ENCODE measurements around the gene NNT.
A peak's percentile ranks its signal among the peaks of the same experiment; 100 is the strongest.
"Not testable (repeated sequence)": the region's sequence is repeated elsewhere in the genome, so short reads cannot be mapped to it uniquely, and the experiment has no call there.

Gene NNT

GRCh38 chr5:43702815-43703214 lies 99.8 kb downstream of the NNT start:
- H3K23ac ChIP-seq (ENCODE audit: low read length in 2 of 2), result no peak overlapping the region
- H2BK15ac ChIP-seq (ENCODE audit: low read depth, poor library complexity, severe bottlenecking), result no peak overlapping the region
- no peak overlapping the region for H3K27ac ChIP-seq (ENCODE audit: low read length, poor library complexity, severe bottlenecking)
- no peak overlapping the region for H3K9ac ChIP-seq (ENCODE audit: low read length)
- peaks cover 4% of the 10 kb centered on the region for H3K9me3 ChIP-seq (ENCODE audit: control insufficient read depth, low read length)
- no peak overlapping the region for H3K4ac ChIP-seq (ENCODE audit: low read depth in 1 of 2, low read length in 2 of 2)
- peaks cover 0 to 37% of the 10 kb centered on the region in 2 experiments for H3K36me3 ChIP-seq (ENCODE audit: control insufficient read depth in 1 of 2, insufficient read depth in 2 of 2, low read depth in 1 of 2, low read length in 2 of 2)
- H4K8ac ChIP-seq (ENCODE audit: low read length), result no peak overlapping the region
- H2AFZ ChIP-seq (ENCODE audit: low read depth, low read length), result no peak overlapping the region
- DNase-seq, result no peak
- H2BK12ac ChIP-seq (ENCODE audit: low read length in 2 of 2), result no peak overlapping the region
- no peak overlapping the region for H3K4me3 ChIP-seq (ENCODE audit: insufficient read depth in 1 of 2, low read depth in 1 of 2, low read length in 2 of 2)
- H3K79me1 ChIP-seq (replicated peaks; ENCODE audit: low read length, poor library complexity, severe bottlenecking), result peaks cover 10% of the 10 kb centered on the region
- no peak overlapping the region for H3K4me2 ChIP-seq (ENCODE audit: low read length, poor library complexity, severe bottlenecking)
- no peaks in the 10 kb centered on the region for H3K4me1 ChIP-seq (ENCODE audit: control insufficient read depth, insufficient read depth, low read depth, low read length)
- no peak overlapping the region for H2AK5ac ChIP-seq (ENCODE audit: low read length, severe bottlenecking)
- H3K18ac ChIP-seq (ENCODE audit: low read depth in 1 of 2, low read length in 2 of 2), result no peak overlapping the region
- H3K14ac ChIP-seq (ENCODE audit: low read length in 2 of 2), result no peak overlapping the region
- no peak overlapping the region for H4K91ac ChIP-seq (ENCODE audit: low read length)
- no peak overlapping the region for H2BK120ac ChIP-seq (ENCODE audit: low read depth, low read length)
- WGBS, result 96% methylated on average over 3 of the region's 3 CpGs
- H3K27me3 ChIP-seq (ENCODE audit: control insufficient read depth in 1 of 2, insufficient read depth in 1 of 2, low read length in 2 of 2), result no peaks in the 10 kb centered on the region
- H2BK5ac ChIP-seq (ENCODE audit: low read depth, low read length, poor library complexity, severe bottlenecking), result no peak overlapping the region

GRCh38 chr5:43704243-43704642 lies 101.3 kb downstream of the NNT start:
- Histone ChIP-seq H3K4ac (ENCODE audit: low read depth in 1 of 2, low read length in 2 of 2) (no peak overlapping the region), H3K4me2 (ENCODE audit: low read length, poor library complexity, severe bottlenecking) (no peak overlapping the region), H2AK5ac (ENCODE audit: low read length, severe bottlenecking) (no peak overlapping the region), H2BK5ac (ENCODE audit: low read depth, low read length, poor library complexity, severe bottlenecking) (no peak overlapping the region), H3K23ac (ENCODE audit: low read length in 2 of 2) (no peak overlapping the region), H4K91ac (ENCODE audit: low read length) (no peak overlapping the region), H3K27me3 (ENCODE audit: control insufficient read depth in 1 of 2, insufficient read depth in 1 of 2, low read length in 2 of 2) (no peaks in the 10 kb centered on the region), H4K8ac (ENCODE audit: low read length) (no peak overlapping the region), H3K27ac (ENCODE audit: low read length, poor library complexity, severe bottlenecking) (no peak overlapping the region), H3K18ac (ENCODE audit: low read depth in 1 of 2, low read length in 2 of 2) (no peak overlapping the region), H3K79me1 (replicated peaks; ENCODE audit: low read length, poor library complexity, severe bottlenecking) (peaks cover 6% of the 10 kb centered on the region), H3K36me3 (ENCODE audit: control insufficient read depth in 1 of 2, insufficient read depth in 2 of 2, low read depth in 1 of 2, low read length in 2 of 2) (peaks cover 0 to 37% of the 10 kb centered on the region in 2 experiments), H3K14ac (ENCODE audit: low read length in 2 of 2) (no peak overlapping the region), H3K9me3 (ENCODE audit: control insufficient read depth, low read length) (peaks cover 4% of the 10 kb centered on the region), H2BK12ac (ENCODE audit: low read length in 2 of 2) (no peak overlapping the region), H3K4me3 (ENCODE audit: insufficient read depth in 1 of 2, low read depth in 1 of 2, low read length in 2 of 2) (no peak overlapping the region), H2AFZ (ENCODE audit: low read depth, low read length) (no peak overlapping the region), H3K9ac (ENCODE audit: low read length) (no peak overlapping the region), H2BK15ac (ENCODE audit: low read depth, poor library complexity, severe bottlenecking) (no peak overlapping the region), H3K4me1 (ENCODE audit: control insufficient read depth, insufficient read depth, low read depth, low read length) (no peaks in the 10 kb centered on the region), H2BK120ac (ENCODE audit: low read depth, low read length) (no peak overlapping the region)
- 100% methylated on average over 4 of the region's 4 CpGs for WGBS
- DNase-seq, result no peak

- H3K14ac ChIP-seq (ENCODE audit: low read length in 2 of 2); H2BK15ac ChIP-seq (ENCODE audit: low read depth, poor library complexity, severe bottlenecking); H3K9ac ChIP-seq (ENCODE audit: low read length); H3K4me1 ChIP-seq (ENCODE audit: control insufficient read depth, insufficient read depth, low read depth, low read length); H2AFZ ChIP-seq (ENCODE audit: low read depth, low read length); H3K18ac ChIP-seq (ENCODE audit: low read depth in 1 of 2, low read length in 2 of 2); H3K4ac ChIP-seq (ENCODE audit: low read depth in 1 of 2, low read length in 2 of 2); H2BK5ac ChIP-seq (ENCODE audit: low read depth, low read length, poor library complexity, severe bottlenecking); H3K4me3 ChIP-seq (ENCODE audit: insufficient read depth in 1 of 2, low read depth in 1 of 2, low read length in 2 of 2); DNase-seq; H3K23ac ChIP-seq (ENCODE audit: low read length in 2 of 2); H3K27me3 ChIP-seq (ENCODE audit: control insufficient read depth in 1 of 2, insufficient read depth in 1 of 2, low read length in 2 of 2); H3K4me2 ChIP-seq (ENCODE audit: low read length, poor library complexity, severe bottlenecking); H2BK120ac ChIP-seq (ENCODE audit: low read depth, low read length); H3K79me1 ChIP-seq (replicated peaks; ENCODE audit: low read length, poor library complexity, severe bottlenecking); H2BK12ac ChIP-seq (ENCODE audit: low read length in 2 of 2); H3K9me3 ChIP-seq (ENCODE audit: control insufficient read depth, low read length); H3K27ac ChIP-seq (ENCODE audit: low read length, poor library complexity, severe bottlenecking); H2AK5ac ChIP-seq (ENCODE audit: low read length, severe bottlenecking); H4K91ac ChIP-seq (ENCODE audit: low read length); H4K8ac ChIP-seq (ENCODE audit: low read length): not testable (repeated sequence)
- peaks cover 0 to 26% of the 10 kb centered on the region in 2 experiments for H3K36me3 ChIP-seq (ENCODE audit: control insufficient read depth in 1 of 2, insufficient read depth in 2 of 2, low read depth in 1 of 2, low read length in 2 of 2)
- WGBS, result no CpG with 5 or more reads among the region's 1 CpG
Observed at GRCh38 chr5:43706576-43706975, 103.6 kb downstream of the NNT start.

DNA sequence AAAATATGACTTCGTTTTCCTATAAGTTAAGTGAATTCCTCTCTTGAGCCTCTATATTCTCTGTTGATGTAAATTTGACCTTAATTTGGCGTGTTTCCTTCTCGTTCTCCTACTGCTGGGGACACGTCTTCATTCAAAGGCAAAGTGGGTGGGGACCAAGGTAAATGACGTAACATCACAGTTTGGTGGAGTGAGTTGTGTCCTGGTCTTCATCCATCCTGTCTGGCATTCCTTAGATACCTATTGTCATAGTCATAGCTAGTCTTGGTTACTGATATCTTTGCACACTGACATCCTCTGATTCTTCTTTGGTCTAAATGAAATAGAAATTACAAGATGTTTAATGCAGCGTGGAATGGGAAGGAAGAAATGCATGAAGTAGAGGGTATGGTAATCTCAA lies 108.5 kb downstream of the NNT start:
- H3K4ac ChIP-seq (ENCODE audit: low read depth in 1 of 2, low read length in 2 of 2), result no peak overlapping the region
- no peak overlapping the region for H2BK5ac ChIP-seq (ENCODE audit: low read depth, low read length, poor library complexity, severe bottlenecking)
- WGBS, result 59% methylated on average over 5 of the region's 6 CpGs
- H3K14ac ChIP-seq (ENCODE audit: low read length in 2 of 2), result no peak overlapping the region
- no peak overlapping the region for H3K18ac ChIP-seq (ENCODE audit: low read depth in 1 of 2, low read length in 2 of 2)
- H3K9me3 ChIP-seq (ENCODE audit: control insufficient read depth, low read length), result no peaks in the 10 kb centered on the region
- no peak overlapping the region for H4K8ac ChIP-seq (ENCODE audit: low read length)
- H3K23ac ChIP-seq (ENCODE audit: low read length in 2 of 2), result no peak overlapping the region
- no peak overlapping the region for H3K4me3 ChIP-seq (ENCODE audit: insufficient read depth in 1 of 2, low read depth in 1 of 2, low read length in 2 of 2)
- H3K9ac ChIP-seq (ENCODE audit: low read length), result no peak overlapping the region
- no peak overlapping the region for H4K91ac ChIP-seq (ENCODE audit: low read length)
- H2AFZ ChIP-seq (ENCODE audit: low read depth, low read length), result no peak overlapping the region
- peak; percentile 32 for DNase-seq
- no peak overlapping the region for H2BK12ac ChIP-seq (ENCODE audit: low read length in 2 of 2)
- H3K27ac ChIP-seq (ENCODE audit: low read length, poor library complexity, severe bottlenecking), result peak overlapping the region; percentile 19
- H2BK120ac ChIP-seq (ENCODE audit: low read depth, low read length), result no peak overlapping the region
- H3K36me3 ChIP-seq (ENCODE audit: control insufficient read depth in 1 of 2, insufficient read depth in 2 of 2, low read depth in 1 of 2, low read length in 2 of 2), result peaks cover 0 to 4% of the 10 kb centered on the region in 2 experiments
- peaks cover 2% of the 10 kb centered on the region for H3K4me1 ChIP-seq (ENCODE audit: control insufficient read depth, insufficient read depth, low read depth, low read length)
- no peak overlapping the region for H2BK15ac ChIP-seq (ENCODE audit: low read depth, poor library complexity, severe bottlenecking)
- no peak overlapping the region for H2AK5ac ChIP-seq (ENCODE audit: low read length, severe bottlenecking)
- no peaks in the 10 kb centered on the region for H3K79me1 ChIP-seq (replicated peaks; ENCODE audit: low read length, poor library complexity, severe bottlenecking)
- H3K27me3 ChIP-seq (ENCODE audit: control insufficient read depth in 1 of 2, insufficient read depth in 1 of 2, low read length in 2 of 2), result no peaks in the 10 kb centered on the region
- H3K4me2 ChIP-seq (ENCODE audit: low read length, poor library complexity, severe bottlenecking), result no peak overlapping the region
